Esophagus squamous epithelium (tissue), 5 donors: ENCODE results near the gene BDNF. TPM values are rescaled to one million over a fixed set of nuclear protein-coding genes. Genes with fewer than 3 reads are reported as not detected.

ENCODE experiments used
- DNase-seq: peaks from one replicate; lab custom pipeline; 2025; lab: John Stamatoyannopoulos, UW
- H3K27ac ChIP-seq, 4 donors: fragments of 200-600 bp; sonication (generic); one replicate each; pipeline ENCODE4 v1.5.1; 2016 to 2019; ENCODE audit warnings: mild to moderate bottlenecking in 1 of 4
- H3K27me3 ChIP-seq, 4 donors: fragments of 200-600 bp; sonication (generic); 1 replicate in 3 of 4; 2 replicates in 1 of 4; pipeline versions ENCODE4 v1.5.1 to v1.6.0; 2017 to 2021; ENCODE audit warnings: antibody characterized with exemption in 1 of 4
- H3K36me3 ChIP-seq, 3 donors: fragments of 200-600 bp; sonication (generic); one replicate each; pipeline ENCODE4 v1.5.1; 2016 to 2019
- H3K4me1 ChIP-seq, 3 donors: fragments of 200-600 bp; sonication (generic); one replicate each; pipeline ENCODE4 v1.5.1; 2017 to 2019
- H3K4me3 ChIP-seq, 4 donors: fragments of 200-600 bp; sonication (generic); 1 replicate in 3 of 4; 2 replicates in 1 of 4; pipeline ENCODE4 v1.5.1; 2016 to 2019; ENCODE audit warnings: mild to moderate bottlenecking in 2 of 4, moderate library complexity in 1 of 4
- H3K9me3 ChIP-seq, 3 donors: fragments of 200-600 bp; sonication (generic); one replicate each; pipeline ENCODE4 v1.5.1; 2016 to 2019
- CTCF ChIP-seq, 6 experiments: fragments of 450-650 bp in 4 of 6; fragments of 200-600 bp in 2 of 6; sonication (generic) in 2 of 6; IDR thresholded peaks; one replicate each; pipeline ENCODE4 v1.5.1; 2016 to 2019; ENCODE audit warnings: antibody characterized with exemption in 6 of 6, mild to moderate bottlenecking in 4 of 6, moderate library complexity in 4 of 6
- POLR2A ChIP-seq, 4 donors: fragments of 450-650 bp; IDR thresholded peaks; one replicate each; pipeline ENCODE4 v1.6.1; 2017; ENCODE audit warnings: antibody characterized with exemption in 4 of 4, mild to moderate bottlenecking in 4 of 4, moderate library complexity in 3 of 4
- WGBS, 2 donors: methylation state at CpG; one replicate each; pipeline ENCODE4 v1.1.5; 2018; 5-methylcytosine and 5-hydroxymethylcytosine counted together
- intact Hi-C: fragments of 100-400 bp; cut with DNase I; formaldehyde crosslinking; loops from one replicate; pipeline ENCODE4 v1.15.0; 2022
- total RNA-seq, 4 donors: library from RNA; depleted of rRNA; stranded (reverse); fragments of >200 nt; gene quantifications; one replicate each; pipeline ENCODE4 v1.1.0, GENCODE V29; 2016
- donor health status: DM: yes; HTN: yes; CAD: no.

The BDNF gene
- total RNA-seq, 4 donors from 2014 or later: 0.15 to 1.1 (median 0.84) TPM

GRCh38 chr11:27723687-27724086, 23.4 kb upstream of the BDNF start:
- no peak overlapping the region for H3K4me3 ChIP-seq
- H3K36me3 ChIP-seq: no peaks in the 10 kb centered on the region
- H3K9me3 ChIP-seq: no peaks in the 10 kb centered on the region
- H3K27ac ChIP-seq: no peak overlapping the region
- TF ChIP-seq CTCF (IDR thresholded peaks at IDR 0.05) (no peak), POLR2A (IDR thresholded peaks at IDR 0.05) (no peak)
- peaks cover 12 to 71% (median 31%) of the 10 kb centered on the region in 4 donors for H3K27me3 ChIP-seq
- DNase-seq: no peak
- intact Hi-C loops: no loop called here
- WGBS, 2 donors: 75 to 89% methylated on average over 1 of the region's 1 CpG
- peaks cover 7 to 34% (median 12%) of the 10 kb centered on the region in 3 donors for H3K4me1 ChIP-seq

GRCh38 chr11:27722953-27723344, 22.7 kb upstream of the BDNF start:
- Histone ChIP-seq H3K36me3 (no peaks in the 10 kb centered on the region), H3K9me3 (no peaks in the 10 kb centered on the region), H3K27ac (no peak overlapping the region), H3K4me1 (peaks cover 14 to 42% (median 15%) of the 10 kb centered on the region in 3 donors), H3K27me3 (peaks cover 12 to 78% (median 32%) of the 10 kb centered on the region in 4 donors), H3K4me3 (peak overlapping the region in 2 of 4 donors; percentile 39 to 57)
- TF ChIP-seq CTCF (IDR thresholded peaks at IDR 0.05) (no peak), POLR2A (IDR thresholded peaks at IDR 0.05) (no peak)
- intact Hi-C loops: no loop called here
- DNase-seq: no peak
- WGBS, 2 donors: 12 to 13% methylated on average over 17 to 18 of the region's 18 CpGs

- no peaks in the 10 kb centered on the region for H3K9me3 ChIP-seq
- intact Hi-C loops: no loop called here
- WGBS, 2 donors: 5 to 6% methylated on average over 19 to 21 of the region's 60 CpGs
- no peak for DNase-seq
- no peak for TF ChIP-seq POLR2A (IDR thresholded peaks at IDR 0.05)
- TF ChIP-seq CTCF (IDR thresholded peaks at IDR 0.05): no peak
- H3K27ac ChIP-seq: no peak overlapping the region
- peaks cover 12 to 84% (median 33%) of the 10 kb centered on the region in 4 donors for H3K27me3 ChIP-seq
- H3K4me1 ChIP-seq: peaks cover 14 to 44% (median 16%) of the 10 kb centered on the region in 3 donors
- no peaks in the 10 kb centered on the region for H3K36me3 ChIP-seq
- H3K4me3 ChIP-seq: peak overlapping the region in 2 of 4 donors; percentile 39 to 57
Measured at GRCh38 chr11:27722117-27722952, 22.1 kb upstream of the BDNF start.

GRCh38 chr11:27721264-27722116, 21.2 kb upstream of the BDNF start:
- 8 to 9% methylated on average over 26 to 34 of the region's 37 CpGs for WGBS, 2 donors
- Histone ChIP-seq H3K36me3 (no peaks in the 10 kb centered on the region), H3K27ac (no peak overlapping the region), H3K27me3 (peaks cover 12 to 93% (median 33%) of the 10 kb centered on the region in 4 donors), H3K9me3 (no peaks in the 10 kb centered on the region), H3K4me1 (peaks cover 14 to 44% (median 16%) of the 10 kb centered on the region in 3 donors), H3K4me3 (peak overlapping the region in 2 of 4 donors; percentile 39 to 57)
- TF ChIP-seq CTCF (IDR thresholded peaks at IDR 0.05): no peak
- no peak for TF ChIP-seq POLR2A (IDR thresholded peaks at IDR 0.05)
- intact Hi-C loops: no loop called here
- DNase-seq: no peak
